Stimulated activated CD8-positive, alpha-beta memory T cell treated with anti-CD3 and anti-CD28 coated beads, Interleukin-15, amount 100 ng/mL, for 48 hours (primary cell): ENCODE measurements around the gene MON2.
A peak's percentile ranks its signal among the peaks of the same experiment; 100 is the strongest.

Source experiments
- DNase-seq, 2 donors: peaks; one replicate each; pipeline ENCODE4 v3.0.0-alpha.2; 2020; ENCODE audit warnings: low read depth in 2 of 2

Gene MON2

GRCh38 chr12:62613081-62613480 is 146.5 kb downstream of the MON2 start:
- DNase-seq = no peak

- no peak for DNase-seq
Measured at GRCh38 chr12:62618319-62618718, 151.7 kb downstream of the MON2 start.

GRCh38 chr12:62618930-62619329 is 152.3 kb downstream of the MON2 start:
- DNase-seq = no peak

GRCh38 chr12:62621101-62621638 is 154.5 kb downstream of the MON2 start:
- DNase-seq = no peak

- DNase-seq = no peak
Measured at GRCh38 chr12:62622177-62622576, 155.6 kb downstream of the MON2 start.

GRCh38 chr12:62625228-62625627 is 158.6 kb downstream of the MON2 start:
- no peak for DNase-seq

- DNase-seq = no peak
Measured at GRCh38 chr12:62627181-62627580, 160.6 kb downstream of the MON2 start.

GRCh38 chr12:62629413-62629812 is 162.8 kb downstream of the MON2 start:
- DNase-seq = no peak

- DNase-seq = no peak
Measured at GRCh38 chr12:62629971-62630739, 163.5 kb downstream of the MON2 start.

- no peak for DNase-seq
Measured at GRCh38 chr12:62631471-62632410, 165.1 kb downstream of the MON2 start.

GRCh38 chr12:62632411-62632918 is 165.8 kb downstream of the MON2 start:
- DNase-seq = no peak

GRCh38 chr12:62635649-62636048 is 169.0 kb downstream of the MON2 start:
- DNase-seq = no peak

- no peak for DNase-seq
Measured at GRCh38 chr12:62637679-62638078, 171.1 kb downstream of the MON2 start.

- peak in 1 of 2 donors; percentile 31 for DNase-seq
Measured at GRCh38 chr12:62640910-62641448, 174.4 kb downstream of the MON2 start.

- no peak for DNase-seq
Measured at GRCh38 chr12:62642486-62642885, 175.9 kb downstream of the MON2 start.

GRCh38 chr12:62643486-62643885 is 176.9 kb downstream of the MON2 start:
- no peak for DNase-seq

GRCh38 chr12:62646566-62646965 is 179.9 kb downstream of the MON2 start:
- DNase-seq = no peak

- DNase-seq = no peak
Measured at GRCh38 chr12:62647586-62647985, 181.0 kb downstream of the MON2 start.

- DNase-seq = no peak
Measured at GRCh38 chr12:62649412-62650138, 182.9 kb downstream of the MON2 start.
